ENCODE data around the gene DACT2. TPM values are rescaled to one million over a fixed set of nuclear protein-coding genes. Genes with fewer than 3 reads are reported as not detected.

Gene DACT2
- total and polyA plus RNA-seq, 12 donors: 0.09 to 1.5 (median 0.65) TPM

DNA sequence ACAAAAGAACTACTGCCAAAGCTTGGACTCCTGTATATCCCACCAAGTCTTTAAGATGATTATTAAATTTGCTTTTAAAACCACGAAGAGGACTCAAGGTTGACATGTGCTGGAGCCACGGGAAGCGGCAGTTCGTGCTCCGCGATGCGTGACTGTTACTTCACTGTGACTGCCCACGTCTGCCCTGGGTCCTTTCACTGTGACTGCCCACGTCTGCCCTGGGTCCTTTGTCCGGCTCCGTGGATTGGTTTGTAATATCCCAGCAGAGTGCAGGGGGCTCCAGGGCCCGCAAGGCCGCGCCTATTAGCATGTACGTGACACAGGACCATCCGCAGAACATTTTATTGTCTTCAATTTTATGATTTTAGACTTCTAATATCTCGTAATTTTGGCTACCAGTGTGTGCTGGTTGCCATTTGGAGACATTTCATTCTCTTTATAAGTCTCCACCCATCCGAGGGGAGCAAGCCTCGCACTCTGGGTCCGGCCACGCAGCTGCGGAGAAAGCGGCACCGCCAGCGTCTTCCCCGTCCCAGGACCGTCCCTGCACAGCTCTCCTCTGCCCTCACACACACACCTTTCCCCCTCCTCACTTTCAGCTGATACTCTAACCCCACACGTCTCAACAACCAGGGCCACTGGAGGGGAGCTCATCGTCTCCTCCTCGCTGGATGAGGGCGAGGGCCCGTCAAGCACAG is 42.9 kb downstream of the DACT2 start:
- Histone ChIP-seq H3K27ac (no peak overlapping the region), H3K4me1 (peaks cover 0 to 5% (median 0%) of the 10 kb centered on the region in 9 donors), H3K36me3 (no peaks in the 10 kb centered on the region), H3K4me3 (no peak overlapping the region), H3K27me3 (peaks cover 0 to 92% (median 89%) of the 10 kb centered on the region in 7 donors), H3K9me3 (no peaks in the 10 kb centered on the region)
- WGBS, 2 donors: 90 to 92% methylated on average over 32 of the region's 32 CpGs
- ATAC-seq (no peak), DNase-seq (no peak)
- intact Hi-C loops (cut with DNase I): no loop called here
- TF ChIP-seq, protein P1, sequence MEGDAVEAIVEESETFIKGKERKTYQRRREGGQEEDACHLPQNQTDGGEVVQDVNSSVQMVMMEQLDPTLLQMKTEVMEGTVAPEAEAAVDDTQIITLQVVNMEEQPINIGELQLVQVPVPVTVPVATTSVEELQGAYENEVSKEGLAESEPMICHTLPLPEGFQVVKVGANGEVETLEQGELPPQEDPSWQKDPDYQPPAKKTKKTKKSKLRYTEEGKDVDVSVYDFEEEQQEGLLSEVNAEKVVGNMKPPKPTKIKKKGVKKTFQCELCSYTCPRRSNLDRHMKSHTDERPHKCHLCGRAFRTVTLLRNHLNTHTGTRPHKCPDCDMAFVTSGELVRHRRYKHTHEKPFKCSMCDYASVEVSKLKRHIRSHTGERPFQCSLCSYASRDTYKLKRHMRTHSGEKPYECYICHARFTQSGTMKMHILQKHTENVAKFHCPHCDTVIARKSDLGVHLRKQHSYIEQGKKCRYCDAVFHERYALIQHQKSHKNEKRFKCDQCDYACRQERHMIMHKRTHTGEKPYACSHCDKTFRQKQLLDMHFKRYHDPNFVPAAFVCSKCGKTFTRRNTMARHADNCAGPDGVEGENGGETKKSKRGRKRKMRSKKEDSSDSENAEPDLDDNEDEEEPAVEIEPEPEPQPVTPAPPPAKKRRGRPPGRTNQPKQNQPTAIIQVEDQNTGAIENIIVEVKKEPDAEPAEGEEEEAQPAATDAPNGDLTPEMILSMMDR (IDR thresholded peaks at IDR 0.05): no peak

DNA sequence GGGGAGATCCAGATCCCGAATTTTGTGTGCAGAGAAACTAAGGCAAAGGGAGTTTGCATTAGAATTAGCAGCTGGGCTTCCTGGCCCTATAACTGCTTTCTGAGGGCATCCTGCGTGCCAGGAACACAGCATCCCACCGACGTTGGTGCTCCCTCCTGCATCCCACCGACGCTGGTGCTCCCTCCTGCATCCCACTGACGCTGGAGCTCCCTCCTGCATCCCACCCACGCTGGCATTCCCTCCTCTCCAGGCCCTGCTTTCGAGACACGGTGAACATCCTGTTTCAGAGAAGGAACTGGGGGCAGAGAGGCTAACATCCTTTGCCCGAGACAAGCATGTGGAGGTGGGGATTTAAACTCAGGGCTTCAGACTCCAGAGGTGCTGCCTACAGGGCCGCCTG is 44.4 kb downstream of the DACT2 start:
- TF ChIP-seq, protein P1 (IDR thresholded peaks at IDR 0.05): no peak
- Histone ChIP-seq H3K4me3 (no peak overlapping the region), H3K4me1 (peaks cover 0 to 5% (median 0%) of the 10 kb centered on the region in 9 donors), H3K36me3 (no peaks in the 10 kb centered on the region), H3K27me3 (peaks cover 0 to 95% (median 83%) of the 10 kb centered on the region in 7 donors), H3K9me3 (no peaks in the 10 kb centered on the region), H3K27ac (no peak overlapping the region)
- DNase-seq: no peak
- WGBS, 2 donors: 55 to 59% methylated on average over 12 of the region's 12 CpGs
- ATAC-seq: no peak
- intact Hi-C loops (cut with DNase I): no loop called here

DNA sequence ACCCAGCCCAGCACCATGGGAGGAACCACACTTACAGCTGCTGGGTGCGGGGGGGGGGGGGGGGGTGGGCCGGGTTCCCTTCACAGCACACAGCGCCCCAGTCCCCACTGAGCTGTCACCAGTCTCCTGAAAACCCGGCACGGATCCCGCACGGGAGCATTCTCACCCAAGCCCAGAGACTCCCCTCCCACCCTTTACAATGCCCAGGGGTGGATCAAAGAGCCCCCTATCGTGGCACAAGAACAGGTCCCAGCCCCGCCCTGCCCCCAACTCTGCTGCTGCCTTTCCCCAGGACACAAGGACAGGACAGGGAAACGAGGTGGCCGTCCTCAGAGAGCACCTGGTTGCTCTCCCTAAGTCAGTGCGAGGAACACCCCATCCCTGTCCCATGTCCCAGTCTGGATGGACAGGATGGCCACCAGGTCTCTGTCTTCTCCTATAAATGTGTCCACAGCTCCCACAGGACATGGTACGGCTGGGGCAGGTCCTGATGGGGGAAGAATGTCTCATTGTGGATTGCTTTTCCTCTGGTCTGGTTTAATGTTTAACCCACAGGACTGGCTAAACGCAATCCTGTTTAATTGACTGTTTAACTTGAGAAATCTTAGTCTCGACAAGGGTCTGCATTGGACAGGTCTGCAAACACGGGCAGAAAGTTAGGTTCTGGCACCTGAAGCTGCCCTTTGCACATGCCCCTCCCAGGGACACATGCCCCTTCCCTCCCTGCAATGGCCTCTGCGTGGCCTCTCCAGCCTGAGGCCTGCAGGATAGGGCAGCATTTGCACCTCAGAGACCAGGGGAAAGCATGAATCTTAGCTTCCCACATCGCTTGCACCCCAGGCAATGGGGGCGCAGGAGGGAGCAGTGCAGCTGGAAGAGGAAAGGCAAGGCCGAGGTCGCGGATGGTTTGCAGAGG is 45.3 kb downstream of the DACT2 start:
- Histone ChIP-seq H3K36me3 (no peaks in the 10 kb centered on the region), H3K4me3 (no peak overlapping the region), H3K4me1 (peaks cover 0 to 5% (median 0%) of the 10 kb centered on the region in 9 donors), H3K27me3 (peaks cover 0 to 87% (median 74%) of the 10 kb centered on the region in 7 donors), H3K27ac (no peak overlapping the region), H3K9me3 (no peaks in the 10 kb centered on the region)
- ATAC-seq (no peak), DNase-seq (no peak)
- 55 to 56% methylated on average over 22 of the region's 22 CpGs for WGBS, 2 donors
- intact Hi-C loops (cut with DNase I): no loop called here
- TF ChIP-seq, protein P1 (IDR thresholded peaks at IDR 0.05): no peak

DNA sequence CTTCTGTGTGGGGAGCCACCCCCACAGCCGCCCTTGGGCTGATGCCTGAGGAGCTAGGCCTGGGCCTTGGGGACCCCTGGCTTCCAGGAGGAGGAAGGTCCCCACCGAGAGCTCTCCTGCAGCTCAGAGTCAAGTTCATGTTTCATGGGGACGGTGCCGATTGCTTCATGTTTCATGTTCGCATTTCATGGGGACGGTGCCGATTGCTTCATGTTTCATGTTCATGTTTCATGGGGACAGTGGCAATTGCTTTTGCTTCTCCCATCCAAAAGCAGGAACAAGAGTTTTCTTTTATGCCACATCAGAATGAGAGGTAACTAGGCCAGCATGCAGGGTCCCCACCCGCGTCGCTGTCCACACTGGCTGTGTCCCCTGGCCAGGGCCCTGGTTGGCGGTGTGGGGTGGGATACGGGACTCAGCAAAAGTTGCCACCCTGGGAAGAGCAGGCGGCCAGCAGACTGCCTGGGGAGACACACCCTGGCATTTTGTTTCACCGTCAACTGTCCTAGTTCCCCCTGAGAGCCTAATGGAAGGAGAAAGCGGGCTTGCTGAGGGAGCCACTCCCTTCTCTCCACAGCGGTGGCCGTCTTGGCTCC is 46.0 kb downstream of the DACT2 start:
- H3K27ac ChIP-seq: no peak overlapping the region
- H3K9me3 ChIP-seq: no peaks in the 10 kb centered on the region
- intact Hi-C loops (cut with DNase I): no loop called here
- TF ChIP-seq, protein P1 (IDR thresholded peaks at IDR 0.05): no peak
- peaks cover 0 to 5% (median 0%) of the 10 kb centered on the region in 9 donors for H3K4me1 ChIP-seq
- DNase-seq: no peak
- ATAC-seq: no peak
- H3K4me3 ChIP-seq: no peak overlapping the region
- peaks cover 0 to 79% (median 67%) of the 10 kb centered on the region in 7 donors for H3K27me3 ChIP-seq
- no peaks in the 10 kb centered on the region for H3K36me3 ChIP-seq
- WGBS, 2 donors: 60 to 62% methylated on average over 17 of the region's 17 CpGs
